ENCODE data around the gene FAM53A. TPM values are rescaled to one million over a fixed set of nuclear protein-coding genes. Genes with fewer than 3 reads are reported as not detected.

The FAM53A gene
- total RNA-seq, 1 donor from 2014 or later: 10.5 TPM

GRCh38 chr4:1592709-1593417, 91.2 kb downstream of the FAM53A start:
- DNase-seq (ENCODE audit: low spot score in 2 of 2, unreplicated experiment in 2 of 2): no peak
- Mint-ChIP-seq H3K4me1 (peaks cover 2% of the 10 kb centered on the region), H3K27ac (no peak overlapping the region), H3K4me3 (no peak overlapping the region), H3K9me3 (peaks cover 33% of the 10 kb centered on the region), H3K27me3 (ENCODE audit: low read depth) (peaks cover 14% of the 10 kb centered on the region), H3K36me3 (no peaks in the 10 kb centered on the region)
- TF ChIP-seq CTCF (IDR thresholded peaks at IDR 0.05; ENCODE audit: unreplicated experiment): no peak

GRCh38 chr4:1592068-1592708, 91.9 kb downstream of the FAM53A start:
- no peak for DNase-seq (ENCODE audit: low spot score in 2 of 2, unreplicated experiment in 2 of 2)
- Mint-ChIP-seq H3K9me3 (peaks cover 34% of the 10 kb centered on the region), H3K4me3 (no peak overlapping the region), H3K27ac (no peak overlapping the region), H3K36me3 (no peaks in the 10 kb centered on the region), H3K27me3 (ENCODE audit: low read depth) (peaks cover 15% of the 10 kb centered on the region), H3K4me1 (peaks cover 2% of the 10 kb centered on the region)
- no peak for TF ChIP-seq CTCF (IDR thresholded peaks at IDR 0.05; ENCODE audit: unreplicated experiment)

GRCh38 chr4:1591107-1591506, 93.0 kb downstream of the FAM53A start:
- Mint-ChIP-seq H3K9me3 (peaks cover 39% of the 10 kb centered on the region), H3K4me3 (no peak overlapping the region), H3K27ac (no peak overlapping the region), H3K4me1 (peaks cover 2% of the 10 kb centered on the region), H3K36me3 (no peaks in the 10 kb centered on the region), H3K27me3 (ENCODE audit: low read depth) (peaks cover 20% of the 10 kb centered on the region)
- DNase-seq (ENCODE audit: low spot score in 2 of 2, unreplicated experiment in 2 of 2): no peak
- no peak for TF ChIP-seq CTCF (IDR thresholded peaks at IDR 0.05; ENCODE audit: unreplicated experiment)

- peaks cover 39% of the 10 kb centered on the region for H3K9me3 Mint-ChIP-seq
- H3K4me1 Mint-ChIP-seq: peaks cover 2% of the 10 kb centered on the region
- H3K36me3 Mint-ChIP-seq: no peaks in the 10 kb centered on the region
- peaks cover 23% of the 10 kb centered on the region for H3K27me3 Mint-ChIP-seq (ENCODE audit: low read depth)
- no peak for TF ChIP-seq CTCF (IDR thresholded peaks at IDR 0.05; ENCODE audit: unreplicated experiment)
- H3K4me3 Mint-ChIP-seq: no peak overlapping the region
- no peak for DNase-seq (ENCODE audit: low spot score in 2 of 2, unreplicated experiment in 2 of 2)
- H3K27ac Mint-ChIP-seq: no peak overlapping the region
Measured at GRCh38 chr4:1590244-1590643, 93.9 kb downstream of the FAM53A start.

Other genes starting within 250 kb of the FAM53A start
- gene SLBP, start 28.0 kb upstream of the FAM53A start, total RNA-seq: 45.8 to 50.6 TPM (median 49.8 TPM) in 3 replicates
- 36.0 to 37.8 TPM (median 37.3 TPM) in 3 replicates for gene TMEM129, start 37.0 kb upstream of the FAM53A start, total RNA-seq
- 38.9 to 45.3 TPM (median 44.4 TPM) in 3 replicates for gene TACC3, start 37.2 kb upstream of the FAM53A start, total RNA-seq
- 30.9 to 37.6 TPM (median 32.9 TPM) in 3 replicates for gene FGFR3, start 109.0 kb upstream of the FAM53A start, total RNA-seq
- gene LETM1, start 171.8 kb upstream of the FAM53A start, total RNA-seq: 48.6 to 50.9 TPM (median 48.7 TPM) in 3 replicates
- 109 to 119 TPM (median 115 TPM) in 3 replicates for gene NSD2, start 187.1 kb upstream of the FAM53A start, total RNA-seq

Data from mesothelial cell of epicardium (in vitro differentiated cells).